Astrocyte (in vitro differentiated cells and primary cell): ENCODE measurements around the gene SERPINI1. TPM values are rescaled to one million over a fixed set of nuclear protein-coding genes. Genes with fewer than 3 reads are reported as not detected.

ENCODE experiments used
- DNase-seq: peaks from one replicate; pipeline ENCODE4 v3.0.0-alpha.2; 2010; ENCODE audit warnings: low read depth
- FAIRE-seq: peaks from 2 replicates; lab custom pipeline; 2011; peaks lifted over from hg19 to GRCh38; lab: Jason Lieb, UNC
- H2AFZ ChIP-seq: 2 replicates; pipeline ENCODE4 v1.6.0; 2012; ENCODE audit warnings: low read depth, low read length, inconsistent platforms
- H3K27ac ChIP-seq: 2 replicates; pipeline ENCODE4 v1.5.1; 2011; ENCODE audit warnings: low read depth, low read length, inconsistent platforms
- H3K27me3 ChIP-seq: 2 replicates; pipeline ENCODE4 v1.6.0; 2011; ENCODE audit warnings: low read length, inconsistent platforms; ENCODE audit not compliant: insufficient read depth
- H3K36me3 ChIP-seq: 2 replicates; pipeline ENCODE4 v1.5.1; 2011; ENCODE audit warnings: low read length, inconsistent platforms; ENCODE audit not compliant: insufficient read depth
- H3K4me1 ChIP-seq: 2 replicates; pipeline ENCODE4 v1.5.1; 2011; ENCODE audit warnings: low read length, inconsistent platforms; ENCODE audit not compliant: insufficient read depth
- H3K4me2 ChIP-seq: 2 replicates; pipeline ENCODE4 v1.6.0; 2012; ENCODE audit warnings: low read length, inconsistent platforms
- H3K4me3 ChIP-seq: 2 replicates; pipeline ENCODE4 v1.5.1; 2011; ENCODE audit warnings: low read depth, mild to moderate bottlenecking, low read length, inconsistent platforms; ENCODE audit not compliant: insufficient read depth
- H3K79me2 ChIP-seq: 2 replicates; pipeline ENCODE4 v1.6.0; 2012; ENCODE audit warnings: mild to moderate bottlenecking, low read length, inconsistent platforms; ENCODE audit not compliant: insufficient read depth
- H3K9ac ChIP-seq: 2 replicates; pipeline ENCODE4 v1.6.0; 2012; ENCODE audit warnings: mild to moderate bottlenecking, low read length, inconsistent platforms
- H3K9me3 ChIP-seq: 2 replicates; pipeline ENCODE4 v1.5.1; 2012; ENCODE audit warnings: low read depth, mild to moderate bottlenecking, low read length, inconsistent platforms; ENCODE audit not compliant: insufficient read depth
- H4K20me1 ChIP-seq: 2 replicates; pipeline ENCODE4 v1.6.0; 2012; ENCODE audit warnings: low read length, inconsistent platforms; ENCODE audit not compliant: insufficient read depth
- H3K27ac Mint-ChIP-seq: one replicate; pipeline ENCODE4 v1.8.0; 2021; ENCODE audit warnings: mild to moderate bottlenecking, mixed read lengths; ENCODE audit not compliant: unreplicated experiment
- H3K27me3 Mint-ChIP-seq: one replicate; pipeline ENCODE4 v1.8.0; 2021; ENCODE audit warnings: low read depth, mixed read lengths; ENCODE audit not compliant: unreplicated experiment
- H3K36me3 Mint-ChIP-seq: one replicate; pipeline ENCODE4 v1.8.0; 2021; ENCODE audit warnings: low read depth, mixed read lengths; ENCODE audit not compliant: unreplicated experiment
- H3K4me1 Mint-ChIP-seq: one replicate; pipeline ENCODE4 v1.8.0; 2021; ENCODE audit warnings: low read depth, mixed read lengths; ENCODE audit not compliant: unreplicated experiment
- H3K4me3 Mint-ChIP-seq: one replicate; pipeline ENCODE4 v1.8.0; 2021; ENCODE audit warnings: mild to moderate bottlenecking, moderate library complexity, mixed read lengths; ENCODE audit not compliant: unreplicated experiment
- H3K9me3 Mint-ChIP-seq: one replicate; pipeline ENCODE4 v1.8.0; 2021; ENCODE audit warnings: mild to moderate bottlenecking, mixed read lengths; ENCODE audit not compliant: unreplicated experiment
- EZH2 ChIP-seq: IDR thresholded peaks from 2 replicates; pipeline ENCODE4 v1.6.1; 2012; ENCODE audit warnings: mild to moderate bottlenecking, low read length, inconsistent platforms; ENCODE audit not compliant: insufficient read depth
- total RNA-seq: library from RNA; stranded (reverse); gene quantifications from 2 replicates; pipeline ENCODE4 v1.2.1, GENCODE V29; 2021
- TF ChIP-seq, protein P1 (sequence below): IDR thresholded peaks from 2 replicates; pipeline ENCODE4 v1.5.1; 2011; ENCODE audit warnings: low read depth, mild to moderate bottlenecking, inconsistent platforms, low read length, moderate library complexity; ENCODE audit not compliant: insufficient read depth

SERPINI1 gene
- total RNA-seq, 1 donor from 2014 or later = 34.4 TPM

GRCh38 chr3:167814441-167814951 is 79.0 kb downstream of the SERPINI1 start:
- no peak overlapping the region for H3K27ac ChIP-seq
- DNase-seq = peak; percentile 79
- Mint-ChIP-seq H3K4me3 (no peak overlapping the region), H3K4me1 (no peaks in the 10 kb centered on the region), H3K27me3 (no peaks in the 10 kb centered on the region), H3K36me3 (no peaks in the 10 kb centered on the region), H3K9me3 (no peaks in the 10 kb centered on the region), H3K27ac (no peak overlapping the region)
- H3K4me1 ChIP-seq = peaks cover 9% of the 10 kb centered on the region
- H3K27me3 ChIP-seq = no peaks in the 10 kb centered on the region
- no peaks in the 10 kb centered on the region for H3K9me3 ChIP-seq
- FAIRE-seq = peak; percentile 55
- no peaks in the 10 kb centered on the region for H4K20me1 ChIP-seq
- no peak overlapping the region for H2AFZ ChIP-seq
- TF ChIP-seq, protein P1, sequence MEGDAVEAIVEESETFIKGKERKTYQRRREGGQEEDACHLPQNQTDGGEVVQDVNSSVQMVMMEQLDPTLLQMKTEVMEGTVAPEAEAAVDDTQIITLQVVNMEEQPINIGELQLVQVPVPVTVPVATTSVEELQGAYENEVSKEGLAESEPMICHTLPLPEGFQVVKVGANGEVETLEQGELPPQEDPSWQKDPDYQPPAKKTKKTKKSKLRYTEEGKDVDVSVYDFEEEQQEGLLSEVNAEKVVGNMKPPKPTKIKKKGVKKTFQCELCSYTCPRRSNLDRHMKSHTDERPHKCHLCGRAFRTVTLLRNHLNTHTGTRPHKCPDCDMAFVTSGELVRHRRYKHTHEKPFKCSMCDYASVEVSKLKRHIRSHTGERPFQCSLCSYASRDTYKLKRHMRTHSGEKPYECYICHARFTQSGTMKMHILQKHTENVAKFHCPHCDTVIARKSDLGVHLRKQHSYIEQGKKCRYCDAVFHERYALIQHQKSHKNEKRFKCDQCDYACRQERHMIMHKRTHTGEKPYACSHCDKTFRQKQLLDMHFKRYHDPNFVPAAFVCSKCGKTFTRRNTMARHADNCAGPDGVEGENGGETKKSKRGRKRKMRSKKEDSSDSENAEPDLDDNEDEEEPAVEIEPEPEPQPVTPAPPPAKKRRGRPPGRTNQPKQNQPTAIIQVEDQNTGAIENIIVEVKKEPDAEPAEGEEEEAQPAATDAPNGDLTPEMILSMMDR = no peak
- TF ChIP-seq EZH2 = no peak
- no peaks in the 10 kb centered on the region for H3K36me3 ChIP-seq
- H3K4me2 ChIP-seq = peak overlapping the region; percentile 52
- H3K4me3 ChIP-seq = no peak overlapping the region
- no peaks in the 10 kb centered on the region for H3K79me2 ChIP-seq
- no peak overlapping the region for H3K9ac ChIP-seq

GRCh38 chr3:167816953-167817352 is 81.4 kb downstream of the SERPINI1 start:
- H3K4me3 Mint-ChIP-seq = no peak overlapping the region
- H3K36me3 Mint-ChIP-seq = peaks cover 3% of the 10 kb centered on the region
- H3K4me1 ChIP-seq = peaks cover 9% of the 10 kb centered on the region

DNA sequence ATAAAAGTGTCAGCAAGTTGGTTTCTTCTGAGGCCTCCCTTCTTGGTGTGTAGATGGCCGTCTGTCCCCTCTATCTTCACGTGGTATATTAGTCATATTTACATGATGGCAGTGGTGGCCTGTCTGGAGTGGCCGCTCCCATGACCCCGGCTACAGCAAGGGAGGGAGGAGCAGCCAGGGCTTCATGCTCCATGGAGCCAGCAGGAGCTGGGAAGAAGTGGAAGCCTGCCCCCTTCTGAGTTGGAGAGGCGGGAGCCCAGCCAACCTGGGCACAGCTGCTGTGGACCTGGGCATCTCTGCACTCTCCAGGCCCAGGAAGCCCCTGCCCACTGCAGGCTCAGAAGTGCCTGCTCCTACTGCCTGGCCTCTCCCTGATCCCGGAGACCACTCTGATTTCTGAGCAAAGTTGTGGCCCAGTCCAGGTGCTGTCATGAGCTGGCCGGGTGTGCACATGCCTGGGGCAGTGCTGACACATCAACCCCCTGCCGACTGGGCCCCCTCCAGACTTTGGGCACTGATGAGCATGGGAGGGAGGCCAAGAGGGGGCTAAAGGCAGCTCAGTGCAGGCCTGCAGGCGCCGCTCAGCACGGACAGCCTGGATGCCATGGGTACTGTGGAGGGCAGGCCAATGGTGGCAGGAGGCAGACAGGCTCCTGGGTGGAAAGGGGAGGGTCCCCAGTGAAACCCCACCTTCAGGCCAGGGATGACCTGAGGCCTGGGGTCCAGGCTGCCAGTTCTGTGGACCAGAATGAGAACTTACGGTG is 84.8 kb downstream of the SERPINI1 start:
- H3K36me3 ChIP-seq = no peaks in the 10 kb centered on the region
- H3K27ac ChIP-seq = no peak overlapping the region
- no peaks in the 10 kb centered on the region for H3K79me2 ChIP-seq
- peaks cover 4% of the 10 kb centered on the region for H3K9me3 Mint-ChIP-seq
- no peak overlapping the region for H2AFZ ChIP-seq
- no peaks in the 10 kb centered on the region for H3K9me3 ChIP-seq
- H3K27ac Mint-ChIP-seq = no peak overlapping the region
- peaks cover 3% of the 10 kb centered on the region for H3K36me3 Mint-ChIP-seq
- DNase-seq (no peak), FAIRE-seq (no peak)
- H3K4me3 ChIP-seq = no peak overlapping the region
- H3K9ac ChIP-seq = no peak overlapping the region
- H4K20me1 ChIP-seq = no peaks in the 10 kb centered on the region
- H3K4me2 ChIP-seq = no peak overlapping the region
- no peaks in the 10 kb centered on the region for H3K4me1 Mint-ChIP-seq
- no peaks in the 10 kb centered on the region for H3K27me3 ChIP-seq
- H3K27me3 Mint-ChIP-seq = no peaks in the 10 kb centered on the region
- H3K4me3 Mint-ChIP-seq = no peak overlapping the region
- H3K4me1 ChIP-seq = no peaks in the 10 kb centered on the region
- TF ChIP-seq, protein P1 = no peak
- no peak for TF ChIP-seq EZH2

More at GRCh38 chr3:167816953-167817352, 81.4 kb downstream of the SERPINI1 start:
- DNase-seq (no peak), FAIRE-seq (no peak)
- H3K79me2 ChIP-seq = no peaks in the 10 kb centered on the region
- H2AFZ ChIP-seq = no peak overlapping the region
- TF ChIP-seq EZH2 = no peak
- no peaks in the 10 kb centered on the region for H3K4me1 Mint-ChIP-seq
- H3K4me3 ChIP-seq = no peak overlapping the region
- no peak overlapping the region for H3K27ac ChIP-seq
- H3K4me2 ChIP-seq = no peak overlapping the region
- H3K36me3 ChIP-seq = no peaks in the 10 kb centered on the region
- no peaks in the 10 kb centered on the region for H4K20me1 ChIP-seq
- peaks cover 4% of the 10 kb centered on the region for H3K9me3 Mint-ChIP-seq
- H3K9ac ChIP-seq = no peak overlapping the region
- no peaks in the 10 kb centered on the region for H3K27me3 ChIP-seq
- no peaks in the 10 kb centered on the region for H3K9me3 ChIP-seq
- H3K27ac Mint-ChIP-seq = no peak overlapping the region
- no peaks in the 10 kb centered on the region for H3K27me3 Mint-ChIP-seq
